ENCODE data around the gene RAB15. TPM values are rescaled to one million over a fixed set of nuclear protein-coding genes. Genes with fewer than 3 reads are reported as not detected.
A peak's percentile ranks its signal among the peaks of the same experiment; 100 is the strongest.

The RAB15 gene
- 10 to 100 TPM in 2 of 6 experiments, 1 to 10 TPM in 4; 6.5 to 13.8 (median 9.0) TPM for total RNA-seq
- long read RNA-seq: 0 reads

GRCh38 chr14:64971943-64972791, at the start of gene RAB15:
TSS of gene RAB15 (minus strand) at chr14:64972336. CDS start at chr14:64972076, 260 bp downstream.
- Histone ChIP-seq H3K4me1 (peaks cover 0 to 7% (median 0%) of the 10 kb centered on the region in 4 donors), H3K9me3 (no peaks in the 10 kb centered on the region), H3K36me3 (no peaks in the 10 kb centered on the region), H3K4me3 (peak within 1 kb of the TSS; percentile 66 to 72 (median 68)), H3K27ac (no peak within 1 kb of the TSS), H3K27me3 (no peaks in the 10 kb centered on the region)
- WGBS (ENCODE audit: insufficient coverage, low coverage, low lambda C conversion rate, missing lambda C conversion rate): 2% methylated on average over 12 of the region's 96 CpGs
- DNase-seq: peak in 1 of 3 donors; percentile 44
- ATAC-seq: peak; percentile 77 to 84 (median 84)
- TF ChIP-seq CTCF (IDR thresholded peaks at IDR 0.05): no peak
- TF ChIP-seq POLR2A (IDR thresholded peaks at IDR 0.05): no peak
- intact Hi-C loops (cut with DNase I): no loop called here

- H3K9me3 ChIP-seq: no peaks in the 10 kb centered on the region
- no peak overlapping the region for H3K27ac ChIP-seq
- TF ChIP-seq POLR2A (IDR thresholded peaks at IDR 0.05) (no peak), CTCF (IDR thresholded peaks at IDR 0.05) (peak; percentile 69 to 89 (median 76))
- H3K36me3 ChIP-seq: no peaks in the 10 kb centered on the region
- intact Hi-C loops (cut with DNase I): no loop called here
- 50% methylated on average over 8 of the region's 9 CpGs for WGBS (ENCODE audit: insufficient coverage, low coverage, low lambda C conversion rate, missing lambda C conversion rate)
- ATAC-seq: peak; percentile 95 to 100 (median 98)
- peaks cover 0 to 12% (median 2%) of the 10 kb centered on the region in 4 donors for H3K4me1 ChIP-seq
- H3K4me3 ChIP-seq: no peak overlapping the region
- no peaks in the 10 kb centered on the region for H3K27me3 ChIP-seq
- DNase-seq: no peak
These were observed 47.9 kb upstream of the RAB15 start for GRCh38 chr14:65019944-65020566.

- no peak overlapping the region for H3K4me3 ChIP-seq
- H3K9me3 ChIP-seq: no peaks in the 10 kb centered on the region
- no peak for TF ChIP-seq POLR2A (IDR thresholded peaks at IDR 0.05)
- TF ChIP-seq CTCF (IDR thresholded peaks at IDR 0.05): no peak
- peaks cover 0 to 12% (median 2%) of the 10 kb centered on the region in 4 donors for H3K4me1 ChIP-seq
- no peaks in the 10 kb centered on the region for H3K27me3 ChIP-seq
- H3K27ac ChIP-seq: no peak overlapping the region
- DNase-seq (no peak), ATAC-seq (no peak)
- 68% methylated on average over 2 of the region's 4 CpGs for WGBS (ENCODE audit: insufficient coverage, low coverage, low lambda C conversion rate, missing lambda C conversion rate)
- intact Hi-C loops (cut with DNase I): no loop called here
- H3K36me3 ChIP-seq: peaks cover 0 to 2% (median 0%) of the 10 kb centered on the region in 4 donors
These were observed 44.3 kb upstream of the RAB15 start for GRCh38 chr14:65016471-65016870.

- Histone ChIP-seq H3K36me3 (peaks cover 0 to 2% (median 0%) of the 10 kb centered on the region in 4 donors), H3K4me1 (peaks cover 0 to 11% (median 2%) of the 10 kb centered on the region in 4 donors), H3K9me3 (no peaks in the 10 kb centered on the region), H3K4me3 (no peak overlapping the region), H3K27ac (no peak overlapping the region), H3K27me3 (no peaks in the 10 kb centered on the region)
- DNase-seq (no peak), ATAC-seq (no peak)
- WGBS (ENCODE audit: insufficient coverage, low coverage, low lambda C conversion rate, missing lambda C conversion rate): 73% methylated on average over 2 of the region's 3 CpGs
- TF ChIP-seq CTCF (IDR thresholded peaks at IDR 0.05): no peak
- no peak for TF ChIP-seq POLR2A (IDR thresholded peaks at IDR 0.05)
- intact Hi-C loops (cut with DNase I): no loop called here
These were observed 43.3 kb upstream of the RAB15 start for GRCh38 chr14:65015391-65015790.
